NT2/D1 (cell line): ENCODE results near the gene AGAP5.
"Not testable (repeated sequence)": the region's sequence is repeated elsewhere in the genome, so short reads cannot be mapped to it uniquely, and the experiment has no call there.

Source experiments
- DNase-seq: peaks from one replicate; pipeline ENCODE4 v3.0.0-alpha.2; 2011; ENCODE audit warnings: low read depth, low spot score
- H3K27me3 ChIP-seq: 2 replicates; pipeline ENCODE4 v1.6.0; 2011; ENCODE audit warnings: mild to moderate bottlenecking; ENCODE audit not compliant: insufficient read length, insufficient read depth
- H3K36me3 ChIP-seq: 2 replicates; pipeline ENCODE4 v1.6.1; 2011; ENCODE audit warnings: mild to moderate bottlenecking, low read length, mixed read lengths; ENCODE audit not compliant: insufficient read depth, insufficient read length
- H3K4me1 ChIP-seq: 2 replicates; pipeline ENCODE4 v1.5.1; 2011; ENCODE audit not compliant: insufficient read depth, insufficient read length
- H3K4me3 ChIP-seq: 2 replicates; pipeline ENCODE4 v1.5.1; 2011; ENCODE audit warnings: low read depth; ENCODE audit not compliant: insufficient read length
- H3K9ac ChIP-seq: 2 replicates; pipeline ENCODE4 v1.6.0; 2011; ENCODE audit warnings: low read depth; ENCODE audit not compliant: insufficient read length
- H3K9me3 ChIP-seq: 2 replicates; pipeline ENCODE4 v1.5.1; 2011; ENCODE audit warnings: mild to moderate bottlenecking, low read length; ENCODE audit not compliant: insufficient read depth
- SUZ12 ChIP-seq: IDR thresholded peaks from 2 replicates; pipeline ENCODE4 v1.6.1; 2011; ENCODE audit not compliant: insufficient read length, insufficient read depth; ENCODE audit errors: extremely low read depth
- YY1 ChIP-seq: IDR thresholded peaks from 2 replicates; pipeline ENCODE4 v1.6.1; 2011; ENCODE audit not compliant: insufficient read length, insufficient read depth
- ZNF274 ChIP-seq: IDR thresholded peaks from 2 replicates; pipeline ENCODE4 v1.6.1; 2011; ENCODE audit warnings: mild to moderate bottlenecking, low read depth, low read length

Gene AGAP5

GRCh38 chr10:73723516-73723915 lies 25.6 kb upstream of the AGAP5 start:
- no peaks in the 10 kb centered on the region for H3K9me3 ChIP-seq
- DNase-seq, result no peak
- TF ChIP-seq ZNF274 (no peak), YY1 (no peak), SUZ12 (no peak)
- H3K27me3 ChIP-seq, result no peaks in the 10 kb centered on the region
- H3K36me3 ChIP-seq, result peaks cover 42% of the 10 kb centered on the region
- no peaks in the 10 kb centered on the region for H3K4me1 ChIP-seq
- no peak overlapping the region for H3K4me3 ChIP-seq
- H3K9ac ChIP-seq, result no peak overlapping the region

- H3K4me1 ChIP-seq, H3K4me3 ChIP-seq, DNase-seq, H3K9me3 ChIP-seq, H3K27me3 ChIP-seq, H3K9ac ChIP-seq: not testable (repeated sequence)
- H3K36me3 ChIP-seq, result peaks cover 51% of the 10 kb centered on the region
Measured at GRCh38 chr10:73720561-73720960, 22.7 kb upstream of the AGAP5 start.

GRCh38 chr10:73717556-73717955 lies 19.6 kb upstream of the AGAP5 start:
- Histone ChIP-seq H3K27me3 (no peaks in the 10 kb centered on the region), H3K4me3 (no peak overlapping the region), H3K36me3 (peaks cover 51% of the 10 kb centered on the region), H3K9ac (no peak overlapping the region), H3K9me3 (no peaks in the 10 kb centered on the region), H3K4me1 (no peaks in the 10 kb centered on the region)
- DNase-seq, result no peak
- TF ChIP-seq YY1 (no peak), SUZ12 (no peak), ZNF274 (no peak)

- DNase-seq, result no peak
- H3K27me3 ChIP-seq, result no peaks in the 10 kb centered on the region
- H3K9me3 ChIP-seq, result no peaks in the 10 kb centered on the region
- H3K4me3 ChIP-seq, result no peak overlapping the region
- no peak overlapping the region for H3K9ac ChIP-seq
- H3K4me1 ChIP-seq, result no peaks in the 10 kb centered on the region
- TF ChIP-seq SUZ12 (no peak), ZNF274 (no peak), YY1 (no peak)
- peaks cover 44% of the 10 kb centered on the region for H3K36me3 ChIP-seq
Measured at GRCh38 chr10:73716251-73716650, 18.3 kb upstream of the AGAP5 start.

- H3K4me3 ChIP-seq, H3K9ac ChIP-seq, H3K27me3 ChIP-seq, DNase-seq, H3K4me1 ChIP-seq, H3K9me3 ChIP-seq: not testable (repeated sequence)
- H3K36me3 ChIP-seq, result peaks cover 39% of the 10 kb centered on the region
Measured at GRCh38 chr10:73715179-73716156, 17.6 kb upstream of the AGAP5 start.

- H3K9ac ChIP-seq, H3K4me3 ChIP-seq, H3K4me1 ChIP-seq, H3K9me3 ChIP-seq, DNase-seq, H3K27me3 ChIP-seq: not testable (repeated sequence)
- peaks cover 35% of the 10 kb centered on the region for H3K36me3 ChIP-seq
Measured at GRCh38 chr10:73714483-73714882, 16.6 kb upstream of the AGAP5 start.

GRCh38 chr10:73713912-73714311 lies 16.0 kb upstream of the AGAP5 start:
- H3K9me3 ChIP-seq, H3K4me1 ChIP-seq, H3K9ac ChIP-seq, H3K4me3 ChIP-seq, DNase-seq, H3K27me3 ChIP-seq: not testable (repeated sequence)
- peaks cover 35% of the 10 kb centered on the region for H3K36me3 ChIP-seq

GRCh38 chr10:73711683-73712082 lies 13.8 kb upstream of the AGAP5 start:
- H3K36me3 ChIP-seq, result peaks cover 17% of the 10 kb centered on the region
- H3K9ac ChIP-seq, H3K9me3 ChIP-seq, DNase-seq, H3K27me3 ChIP-seq, H3K4me3 ChIP-seq, H3K4me1 ChIP-seq: not testable (repeated sequence)

- not testable (repeated sequence) for H3K9ac ChIP-seq, H3K4me1 ChIP-seq, H3K27me3 ChIP-seq, H3K4me3 ChIP-seq, H3K9me3 ChIP-seq, DNase-seq
- peaks cover 10% of the 10 kb centered on the region for H3K36me3 ChIP-seq
Measured at GRCh38 chr10:73708122-73708521, 10.2 kb upstream of the AGAP5 start.

- H3K36me3 ChIP-seq, H3K4me1 ChIP-seq, H3K27me3 ChIP-seq, DNase-seq, H3K4me3 ChIP-seq, H3K9me3 ChIP-seq, H3K9ac ChIP-seq: not testable (repeated sequence)
Measured at GRCh38 chr10:73707628-73708027, 9.7 kb upstream of the AGAP5 start.

- not testable (repeated sequence) for H3K4me3 ChIP-seq, H3K4me1 ChIP-seq, H3K27me3 ChIP-seq, H3K9ac ChIP-seq, DNase-seq, H3K9me3 ChIP-seq, H3K36me3 ChIP-seq
Measured at GRCh38 chr10:73706488-73706887, 8.6 kb upstream of the AGAP5 start.
